Stomach (tissue), 9 donors: ENCODE measurements around the gene LILRB4. TPM values are rescaled to one million over a fixed set of nuclear protein-coding genes. Genes with fewer than 3 reads are reported as not detected.
"Not testable (repeated sequence)": the region's sequence is repeated elsewhere in the genome, so short reads cannot be mapped to it uniquely, and the experiment has no call there.

Experiments used
- DNase-seq, 2 donors: peaks; one replicate each; pipeline versions ENCODE4 v3.0.0 to v3.0.0-alpha.2; 2013 to 2019
- H3K27ac ChIP-seq, 5 donors: fragments of 200-600 bp in 4 of 5; sonication (generic) in 4 of 5; one replicate each; pipeline ENCODE4 v1.5.1; 2013 to 2019; ENCODE audit warnings: mild to moderate bottlenecking in 1 of 5, moderate library complexity in 1 of 5
- H3K27me3 ChIP-seq, 3 donors: fragments of 200-600 bp; sonication (generic); one replicate each; pipeline ENCODE4 v1.5.1; 2017 to 2019; ENCODE audit warnings: mixed run types in 1 of 3
- H3K36me3 ChIP-seq, 4 donors: fragments of 200-600 bp; sonication (generic); 1 replicate in 3 of 4; 2 replicates in 1 of 4; pipeline ENCODE4 v1.5.1; 2016 to 2019
- H3K4me1 ChIP-seq, 4 donors: fragments of 200-600 bp; sonication (generic); one replicate each; pipeline ENCODE4 v1.5.1; 2016 to 2019
- H3K4me3 ChIP-seq, 4 donors: fragments of 200-600 bp; sonication (generic) in 3 of 4; one replicate each; pipeline ENCODE4 v1.5.1; 2016 to 2019; ENCODE audit warnings: mild to moderate bottlenecking in 1 of 4
- H3K9me3 ChIP-seq, 4 donors: fragments of 200-600 bp; sonication (generic); one replicate each; pipeline ENCODE4 v1.5.1; 2016 to 2019
- EP300 ChIP-seq: sonication (generic); formaldehyde crosslinking; IDR thresholded peaks from one replicate; pipeline ENCODE4 v1.6.1; 2017; ENCODE audit warnings: antibody characterized with exemption
- POLR2A ChIP-seq, 4 donors: fragments of 450-650 bp; IDR thresholded peaks; one replicate each; pipeline ENCODE4 v1.6.1; 2016; ENCODE audit warnings: antibody characterized with exemption in 4 of 4, control low read depth in 2 of 4, mild to moderate bottlenecking in 1 of 4, moderate library complexity in 1 of 4
- POLR2AphosphoS5 ChIP-seq, 3 donors: sonication (generic); formaldehyde crosslinking; IDR thresholded peaks; one replicate each; pipeline ENCODE4 v1.6.1; 2016; ENCODE audit warnings: antibody characterized with exemption in 3 of 3
- WGBS, 5 donors: extraction: QIAGEN DNeasy Blood & Tissue Kit in 3 of 5; methylation state at CpG; one replicate each; pipeline versions ENCODE4 v1.1.5 to v1.1.7; 2013 to 2018; 5-methylcytosine and 5-hydroxymethylcytosine counted together
- intact Hi-C: fragments of 100-400 bp; cut with DNase I; formaldehyde crosslinking; loops from one replicate; pipeline ENCODE4 v1.15.1; 2023; ENCODE audit warnings: low total_unique reads
- polyA plus RNA-seq, 3 donors: library from polyadenylated mRNA; stranded (reverse); fragments of 200-250 nt; gene quantifications; one replicate each; pipeline ENCODE4 v1.2.3, GENCODE V29; 2013
- total RNA-seq, 5 donors: library from RNA; depleted of rRNA; stranded (reverse); fragments of >200 nt; gene quantifications; one replicate each; pipeline versions ENCODE4 v1.1.0 to v1.2.3, GENCODE V29; 2014 to 2016
- TF ChIP-seq, protein P1 (sequence below), 7 experiments: fragments of 450-650 bp in 4 of 7; fragments of 200-600 bp in 3 of 7; sonication (generic) in 3 of 7; IDR thresholded peaks; one replicate each; pipeline ENCODE4 v1.5.1; 2016 to 2019; ENCODE audit warnings: antibody characterized with exemption in 7 of 7, control low read depth in 2 of 7, mild to moderate bottlenecking in 1 of 7
- donor health status: healthy with polysubstance abuse.
- donor health status: Bipolar disorder and iron deficiency.
- donor health status: healthy.

The LILRB4 gene
- total and polyA plus RNA-seq, 8 donors = 0.61 to 12.2 (median 0.91) TPM; not detected in 2

GRCh38 chr19:54670576-54671357, 8.0 kb downstream of the LILRB4 start:
- intact Hi-C loops = loop anchor here (10.0 kb wide), 1 partner anchor 186 kb away; no protein-coding TSS in a partner anchor
- TF ChIP-seq POLR2AphosphoS5 (IDR thresholded peaks at IDR 0.05) (no peak), POLR2A (IDR thresholded peaks at IDR 0.05) (no peak), EP300 (no peak)
- TF ChIP-seq, protein P1, sequence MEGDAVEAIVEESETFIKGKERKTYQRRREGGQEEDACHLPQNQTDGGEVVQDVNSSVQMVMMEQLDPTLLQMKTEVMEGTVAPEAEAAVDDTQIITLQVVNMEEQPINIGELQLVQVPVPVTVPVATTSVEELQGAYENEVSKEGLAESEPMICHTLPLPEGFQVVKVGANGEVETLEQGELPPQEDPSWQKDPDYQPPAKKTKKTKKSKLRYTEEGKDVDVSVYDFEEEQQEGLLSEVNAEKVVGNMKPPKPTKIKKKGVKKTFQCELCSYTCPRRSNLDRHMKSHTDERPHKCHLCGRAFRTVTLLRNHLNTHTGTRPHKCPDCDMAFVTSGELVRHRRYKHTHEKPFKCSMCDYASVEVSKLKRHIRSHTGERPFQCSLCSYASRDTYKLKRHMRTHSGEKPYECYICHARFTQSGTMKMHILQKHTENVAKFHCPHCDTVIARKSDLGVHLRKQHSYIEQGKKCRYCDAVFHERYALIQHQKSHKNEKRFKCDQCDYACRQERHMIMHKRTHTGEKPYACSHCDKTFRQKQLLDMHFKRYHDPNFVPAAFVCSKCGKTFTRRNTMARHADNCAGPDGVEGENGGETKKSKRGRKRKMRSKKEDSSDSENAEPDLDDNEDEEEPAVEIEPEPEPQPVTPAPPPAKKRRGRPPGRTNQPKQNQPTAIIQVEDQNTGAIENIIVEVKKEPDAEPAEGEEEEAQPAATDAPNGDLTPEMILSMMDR (IDR thresholded peaks at IDR 0.05) = no peak
- WGBS, 5 donors = 48 to 61% (median 57%) methylated on average over 3 of the region's 3 CpGs

GRCh38 chr19:54673222-54673621, 10.4 kb downstream of the LILRB4 start:
- WGBS, 5 donors = 83 to 95% (median 89%) methylated on average over 1 of the region's 1 CpG

More at GRCh38 chr19:54670576-54671357, 8.0 kb downstream of the LILRB4 start:
- H3K36me3 ChIP-seq = no peaks in the 10 kb centered on the region
- no peak overlapping the region for H3K4me3 ChIP-seq
- no peaks in the 10 kb centered on the region for H3K4me1 ChIP-seq
- no peak overlapping the region for H3K27ac ChIP-seq
- DNase-seq = no peak
- peaks cover 0 to 19% (median 0%) of the 10 kb centered on the region in 4 donors for H3K9me3 ChIP-seq
- peaks cover 0 to 28% (median 13%) of the 10 kb centered on the region in 3 donors for H3K27me3 ChIP-seq

DNA sequence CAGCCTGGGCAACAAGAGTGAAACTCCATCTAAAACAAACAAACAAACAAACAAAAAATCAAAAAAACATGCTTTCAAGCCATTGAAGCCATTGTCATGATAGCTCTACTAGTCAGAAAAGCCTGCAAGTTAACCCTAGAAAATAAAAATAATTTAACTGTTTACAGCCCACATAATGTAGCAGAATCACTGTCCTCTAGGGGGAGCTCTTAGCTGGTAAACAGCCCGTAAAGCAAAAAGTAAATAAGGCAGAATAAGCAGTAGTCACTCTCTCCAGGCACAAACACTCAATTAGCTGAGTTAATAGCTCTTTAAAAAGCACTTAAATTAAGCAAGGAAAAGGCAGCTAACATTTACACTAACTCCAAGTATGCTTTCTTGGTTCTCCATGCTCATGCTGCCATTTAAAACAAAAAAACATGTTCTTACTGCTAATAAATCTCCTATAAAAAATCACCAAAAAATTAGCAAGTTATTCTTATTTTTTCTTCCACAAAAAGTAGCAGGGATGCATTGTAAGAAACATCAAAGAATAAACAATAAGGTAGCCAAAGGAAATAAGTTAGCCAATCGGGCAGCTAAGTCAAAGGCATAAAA, 11.3 kb downstream of the LILRB4 start:
- TF ChIP-seq EP300 = no peak
- TF ChIP-seq, protein P1 (IDR thresholded peaks at IDR 0.05) = peak in 3 of 7 experiments; percentile 21 to 51 (median 26)
- no peak for TF ChIP-seq POLR2A (IDR thresholded peaks at IDR 0.05)
- Histone ChIP-seq H3K9me3 (no peaks in the 10 kb centered on the region), H3K36me3 (no peaks in the 10 kb centered on the region), H3K4me3 (no peak overlapping the region), H3K27ac (no peak overlapping the region), H3K4me1 (no peaks in the 10 kb centered on the region), H3K27me3 (peaks cover 0 to 35% (median 12%) of the 10 kb centered on the region in 3 donors)
- intact Hi-C loops = loop anchor here (10.0 kb wide), 1 partner anchor 189 kb away; no protein-coding TSS in a partner anchor
- WGBS, 5 donors = 41 to 49% (median 47%) methylated on average over 2 of the region's 2 CpGs
- peak in 1 of 2 donors; percentile 33 for DNase-seq

More at GRCh38 chr19:54673222-54673621, 10.4 kb downstream of the LILRB4 start:
- Histone ChIP-seq H3K9me3 (peaks cover 0 to 2% (median 0%) of the 10 kb centered on the region in 4 donors), H3K27ac (no peak overlapping the region), H3K27me3 (peaks cover 0 to 35% (median 12%) of the 10 kb centered on the region in 3 donors), H3K4me3 (no peak overlapping the region), H3K4me1 (no peaks in the 10 kb centered on the region), H3K36me3 (no peaks in the 10 kb centered on the region)
- intact Hi-C loops = loop anchor here (10.0 kb wide), 1 partner anchor 188 kb away; no protein-coding TSS in a partner anchor
- no peak for DNase-seq
- no peak for TF ChIP-seq POLR2A (IDR thresholded peaks at IDR 0.05)
- TF ChIP-seq, protein P1 (IDR thresholded peaks at IDR 0.05) = no peak
- TF ChIP-seq POLR2AphosphoS5 (IDR thresholded peaks at IDR 0.05) = no peak
- TF ChIP-seq EP300 = no peak

DNA sequence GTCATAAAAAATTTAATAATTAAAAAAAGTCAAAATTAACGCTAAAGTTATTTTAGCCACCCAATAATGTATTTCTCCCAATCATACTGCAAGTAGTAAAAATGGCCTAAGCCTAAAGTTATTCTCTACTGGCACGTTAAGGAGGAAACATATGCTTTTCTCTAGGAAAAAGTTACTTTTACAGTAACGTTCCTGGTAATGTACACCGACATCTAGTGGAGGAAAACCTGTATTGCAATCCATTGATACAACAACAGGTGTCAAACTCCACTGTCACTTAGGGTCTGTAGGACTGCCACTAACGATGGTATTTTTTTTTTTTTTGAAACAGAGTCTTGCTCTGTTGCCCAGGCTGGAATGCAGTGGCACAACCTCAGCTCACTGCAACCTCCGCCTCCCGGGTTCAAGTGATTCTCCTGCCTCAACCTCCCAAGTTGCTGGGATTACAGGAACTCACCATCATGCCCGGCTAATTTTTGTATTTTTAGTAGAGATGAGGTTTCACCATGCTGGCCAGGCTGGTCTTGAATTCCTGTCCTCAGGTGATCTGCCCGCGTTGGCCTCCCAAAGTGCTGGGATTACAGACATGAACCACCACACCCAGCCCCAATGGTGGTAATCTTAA, 13.5 kb downstream of the LILRB4 start:
- not testable (repeated sequence) for H3K4me3 ChIP-seq, H3K4me1 ChIP-seq, H3K36me3 ChIP-seq, H3K27ac ChIP-seq, H3K9me3 ChIP-seq
- intact Hi-C loops = loop anchor here (10.0 kb wide), 1 partner anchor 192 kb away; no protein-coding TSS in a partner anchor
- 21 to 30% (median 26%) methylated on average over 10 of the region's 10 CpGs for WGBS, 5 donors
- TF ChIP-seq, protein P1 (IDR thresholded peaks at IDR 0.05) = peak in 5 of 7 experiments; percentile 55 to 83 (median 75)
- H3K27me3 ChIP-seq = peaks cover 0 to 27% (median 9%) of the 10 kb centered on the region in 3 donors
- peak in 1 of 2 donors; percentile 68 for DNase-seq
